ENCODE data around the gene FSHB.
"Not testable (repeated sequence)": the region's sequence is repeated elsewhere in the genome, so short reads cannot be mapped to it uniquely, and the experiment has no call there.

The FSHB gene

DNA sequence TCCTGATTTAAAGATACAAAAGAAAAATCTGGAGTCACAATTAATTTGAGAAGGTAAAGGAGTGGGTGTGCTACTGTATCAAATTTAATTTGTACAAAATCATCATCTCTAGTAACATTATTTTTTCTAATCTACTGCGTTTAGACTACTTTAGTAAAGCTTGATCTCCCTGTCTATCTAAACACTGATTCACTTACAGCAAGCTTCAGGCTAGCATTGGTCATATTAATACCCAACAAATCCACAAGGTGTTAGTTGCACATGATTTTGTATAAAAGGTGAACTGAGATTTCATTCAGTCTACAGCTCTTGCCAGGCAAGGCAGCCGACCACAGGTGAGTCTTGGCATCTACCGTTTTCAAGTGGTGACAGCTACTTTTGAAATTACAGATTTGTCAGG lies at the start of gene FSHB:
FSHB (plus strand) TSS at position 301 of the 400 bp plus-strand sequence. CDS start 889 bp downstream, outside the sequence.
- Histone ChIP-seq H3K4me3 (ENCODE audit: low read depth, low read length) (no peak within 1 kb of the TSS), H3K4me1 (ENCODE audit: control insufficient read depth, insufficient read depth, low read length) (no peaks in the 10 kb centered on the region), H3K9ac (ENCODE audit: low read length) (no peak within 1 kb of the TSS), H3K27ac (ENCODE audit: low read depth, low read length) (no peak within 1 kb of the TSS), H3K9me3 (ENCODE audit: control insufficient read depth, insufficient read depth, low read depth, low read length) (peaks cover 16% of the 10 kb centered on the region), H3K36me3 (ENCODE audit: control insufficient read depth, insufficient read depth, low read length) (no peaks in the 10 kb centered on the region), H3K27me3 (ENCODE audit: control insufficient read depth, insufficient read depth, low read length) (no peaks in the 10 kb centered on the region)

DNA sequence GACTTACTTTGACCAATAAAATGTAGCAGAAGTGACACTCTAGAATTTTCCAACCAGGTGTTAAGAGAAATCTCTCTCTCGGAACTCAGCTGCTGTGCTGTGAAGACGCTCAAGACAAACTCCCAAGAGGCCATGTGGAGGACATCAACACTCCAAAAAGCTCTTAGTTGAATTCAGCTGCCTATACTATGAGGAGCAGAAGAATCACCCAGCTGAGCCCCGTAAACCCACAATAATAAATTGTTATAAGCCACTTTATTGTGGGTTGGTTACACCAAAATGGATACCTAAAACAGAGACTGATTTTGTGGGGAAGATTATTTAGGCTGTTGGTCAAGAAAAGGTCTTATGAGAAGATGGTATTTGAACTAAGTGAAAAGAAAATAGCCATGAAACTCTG lies 44.1 kb upstream of the FSHB start:
- Histone ChIP-seq H3K36me3 (ENCODE audit: control insufficient read depth, insufficient read depth, low read length) (no peaks in the 10 kb centered on the region), H3K27ac (ENCODE audit: low read depth, low read length) (no peak overlapping the region), H3K4me3 (ENCODE audit: low read depth, low read length) (no peak overlapping the region), H3K9me3 (ENCODE audit: control insufficient read depth, insufficient read depth, low read depth, low read length) (peaks cover 13% of the 10 kb centered on the region; the same call in 1 of the 2 replicates), H3K4me1 (ENCODE audit: control insufficient read depth, insufficient read depth, low read length) (no peaks in the 10 kb centered on the region), H3K9ac (ENCODE audit: low read length) (no peak overlapping the region), H3K27me3 (ENCODE audit: control insufficient read depth, insufficient read depth, low read length) (no peaks in the 10 kb centered on the region)

DNA sequence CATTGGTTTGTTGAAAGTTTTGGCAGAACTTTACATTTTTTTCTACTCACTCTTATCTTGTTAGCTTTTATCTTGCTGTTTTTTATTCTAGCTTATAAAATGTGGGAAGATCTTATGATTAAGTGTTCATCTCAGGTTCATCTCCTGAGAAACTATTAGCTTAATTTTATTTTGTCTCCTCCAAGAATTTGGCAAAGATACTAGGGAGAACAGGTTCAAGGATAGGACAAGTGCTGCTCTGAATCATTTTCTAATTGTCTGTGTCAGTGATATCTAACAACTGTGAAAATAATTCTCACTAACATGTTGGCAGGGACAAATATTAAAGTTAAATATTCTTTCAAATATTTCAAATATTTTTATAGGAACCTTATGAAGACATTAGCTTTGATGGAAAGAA lies 38.2 kb upstream of the FSHB start:
- no peaks in the 10 kb centered on the region for H3K4me1 ChIP-seq (ENCODE audit: control insufficient read depth, insufficient read depth, low read length)
- no peak overlapping the region for H3K27ac ChIP-seq (ENCODE audit: low read depth, low read length)
- no peak overlapping the region for H3K9ac ChIP-seq (ENCODE audit: low read length)
- no peaks in the 10 kb centered on the region for H3K36me3 ChIP-seq (ENCODE audit: control insufficient read depth, insufficient read depth, low read length)
- H3K9me3 ChIP-seq (ENCODE audit: control insufficient read depth, insufficient read depth, low read depth, low read length): no peaks in the 10 kb centered on the region
- no peaks in the 10 kb centered on the region for H3K27me3 ChIP-seq (ENCODE audit: control insufficient read depth, insufficient read depth, low read length)
- no peak overlapping the region for H3K4me3 ChIP-seq (ENCODE audit: low read depth, low read length)

DNA sequence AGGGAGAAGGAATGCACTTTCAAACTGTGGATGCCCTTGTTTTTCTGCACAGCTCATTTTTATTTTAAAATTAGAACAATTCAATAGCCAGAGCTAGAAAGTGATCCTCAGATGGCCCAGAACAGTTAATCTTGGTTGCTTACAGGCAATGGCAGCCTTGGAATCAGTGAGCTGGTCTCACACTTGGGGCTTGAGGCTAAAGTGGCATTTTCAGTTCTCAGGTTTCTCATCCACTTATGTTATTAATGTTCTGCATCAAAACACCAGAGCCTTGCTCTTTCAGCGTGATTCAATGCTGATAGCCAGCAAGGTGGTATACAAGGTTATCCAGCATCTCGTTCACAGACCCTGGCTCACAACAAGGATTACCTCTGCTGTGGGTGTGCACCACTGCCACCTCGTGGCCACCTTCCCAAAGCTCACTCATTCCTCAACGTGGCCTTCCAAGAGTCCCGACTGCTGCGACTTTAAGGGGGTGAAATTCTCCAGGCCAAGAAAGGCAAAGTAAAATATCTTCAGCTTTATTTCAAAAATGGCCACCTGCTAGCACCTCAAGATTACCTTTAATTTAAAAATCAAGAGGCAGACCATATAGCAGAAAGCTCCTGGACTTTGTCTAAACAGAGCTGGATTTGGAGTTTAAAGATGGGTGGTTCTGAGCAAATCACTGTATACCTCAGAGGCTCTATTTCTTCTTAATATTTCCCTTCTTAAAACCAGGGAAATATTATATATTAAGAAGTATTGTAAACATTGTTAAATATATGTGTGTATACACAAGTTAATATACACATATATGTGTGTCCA lies 34.2 kb upstream of the FSHB start:
- Histone ChIP-seq H3K4me3 (ENCODE audit: low read depth, low read length) (no peak overlapping the region), H3K36me3 (ENCODE audit: control insufficient read depth, insufficient read depth, low read length) (no peaks in the 10 kb centered on the region), H3K27me3 (ENCODE audit: control insufficient read depth, insufficient read depth, low read length) (no peaks in the 10 kb centered on the region), H3K27ac (ENCODE audit: low read depth, low read length) (no peak overlapping the region), H3K9me3 (ENCODE audit: control insufficient read depth, insufficient read depth, low read depth, low read length) (peaks cover 8% of the 10 kb centered on the region), H3K4me1 (ENCODE audit: control insufficient read depth, insufficient read depth, low read length) (no peaks in the 10 kb centered on the region), H3K9ac (ENCODE audit: low read length) (no peak overlapping the region)

DNA sequence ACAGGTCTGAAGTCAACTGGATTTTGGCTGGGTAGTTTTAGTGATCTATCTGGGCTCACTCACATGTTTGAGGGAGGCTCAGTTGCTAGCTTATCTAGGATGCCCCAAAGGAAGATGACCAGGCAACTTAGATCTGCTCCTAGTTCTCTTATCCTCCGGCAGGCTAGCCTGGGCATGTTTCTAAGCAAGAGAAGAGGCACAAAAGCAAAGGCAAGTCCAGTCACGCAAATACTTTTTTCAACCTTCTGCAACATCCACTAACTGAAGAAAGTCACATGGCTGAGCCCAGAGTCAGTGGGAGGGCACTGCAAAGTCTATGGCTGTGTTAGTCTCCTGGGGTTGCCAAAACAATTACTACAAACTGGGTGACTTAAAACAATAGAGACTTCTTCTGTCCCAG lies 32.9 kb upstream of the FSHB start:
- H3K27ac ChIP-seq (ENCODE audit: low read depth, low read length): no peak overlapping the region
- no peak overlapping the region for H3K9ac ChIP-seq (ENCODE audit: low read length)
- no peak overlapping the region for H3K4me3 ChIP-seq (ENCODE audit: low read depth, low read length)
- H3K4me1 ChIP-seq (ENCODE audit: control insufficient read depth, insufficient read depth, low read length): no peaks in the 10 kb centered on the region
- H3K27me3 ChIP-seq (ENCODE audit: control insufficient read depth, insufficient read depth, low read length): no peaks in the 10 kb centered on the region
- no peaks in the 10 kb centered on the region for H3K36me3 ChIP-seq (ENCODE audit: control insufficient read depth, insufficient read depth, low read length)
- peaks cover 8% of the 10 kb centered on the region for H3K9me3 ChIP-seq (ENCODE audit: control insufficient read depth, insufficient read depth, low read depth, low read length)

DNA sequence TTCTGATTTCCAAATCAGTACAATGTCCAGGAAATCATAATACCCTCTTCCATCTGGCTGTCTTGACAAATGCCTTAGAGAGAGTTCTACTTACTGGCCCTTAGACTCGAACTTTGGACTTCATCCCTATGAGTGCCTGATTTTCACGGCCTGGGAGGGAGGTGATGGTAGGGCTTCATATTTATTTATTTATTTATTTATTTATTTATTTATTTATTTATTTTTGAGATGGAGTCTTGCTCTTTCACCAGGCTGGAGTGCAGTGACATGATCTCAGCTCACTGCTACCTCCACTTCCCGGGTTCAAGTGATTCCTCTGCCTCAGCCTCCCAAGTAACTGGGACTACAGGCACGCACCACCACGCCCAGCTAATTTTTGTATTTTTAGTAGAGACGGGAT lies 27.8 kb upstream of the FSHB start:
- not testable (repeated sequence) for H3K4me3 ChIP-seq (ENCODE audit: low read depth, low read length); H3K4me1 ChIP-seq (ENCODE audit: control insufficient read depth, insufficient read depth, low read length); H3K9ac ChIP-seq (ENCODE audit: low read length); H3K36me3 ChIP-seq (ENCODE audit: control insufficient read depth, insufficient read depth, low read length); H3K27me3 ChIP-seq (ENCODE audit: control insufficient read depth, insufficient read depth, low read length); H3K27ac ChIP-seq (ENCODE audit: low read depth, low read length); H3K9me3 ChIP-seq (ENCODE audit: control insufficient read depth, insufficient read depth, low read depth, low read length)

DNA sequence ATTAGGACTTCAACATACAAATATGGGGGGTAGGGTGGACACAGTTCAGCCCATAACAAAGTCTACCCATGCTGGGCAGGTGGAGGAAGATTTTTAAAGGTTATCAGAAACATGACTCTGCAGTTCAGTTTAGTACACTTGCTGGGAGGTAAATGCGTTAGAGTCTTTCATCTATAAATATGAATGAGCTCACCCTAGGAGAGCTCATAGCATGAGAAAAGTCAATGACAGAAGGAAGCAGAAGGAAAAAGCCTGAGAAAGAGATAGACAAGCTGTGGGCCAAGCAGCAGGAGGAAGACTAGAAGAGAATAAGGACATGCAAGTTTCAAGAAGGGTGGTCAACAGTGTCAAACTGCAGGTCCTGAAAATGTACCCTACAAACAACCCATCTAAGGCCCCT lies 27.0 kb upstream of the FSHB start:
- Histone ChIP-seq H3K9ac (ENCODE audit: low read length) (no peak overlapping the region), H3K36me3 (ENCODE audit: control insufficient read depth, insufficient read depth, low read length) (no peaks in the 10 kb centered on the region), H3K4me1 (ENCODE audit: control insufficient read depth, insufficient read depth, low read length) (no peaks in the 10 kb centered on the region), H3K4me3 (ENCODE audit: low read depth, low read length) (no peak overlapping the region), H3K27me3 (ENCODE audit: control insufficient read depth, insufficient read depth, low read length) (no peaks in the 10 kb centered on the region; the same call in 1 of the 2 replicates), H3K27ac (ENCODE audit: low read depth, low read length) (no peak overlapping the region), H3K9me3 (ENCODE audit: control insufficient read depth, insufficient read depth, low read depth, low read length) (peaks cover 6% of the 10 kb centered on the region)

DNA sequence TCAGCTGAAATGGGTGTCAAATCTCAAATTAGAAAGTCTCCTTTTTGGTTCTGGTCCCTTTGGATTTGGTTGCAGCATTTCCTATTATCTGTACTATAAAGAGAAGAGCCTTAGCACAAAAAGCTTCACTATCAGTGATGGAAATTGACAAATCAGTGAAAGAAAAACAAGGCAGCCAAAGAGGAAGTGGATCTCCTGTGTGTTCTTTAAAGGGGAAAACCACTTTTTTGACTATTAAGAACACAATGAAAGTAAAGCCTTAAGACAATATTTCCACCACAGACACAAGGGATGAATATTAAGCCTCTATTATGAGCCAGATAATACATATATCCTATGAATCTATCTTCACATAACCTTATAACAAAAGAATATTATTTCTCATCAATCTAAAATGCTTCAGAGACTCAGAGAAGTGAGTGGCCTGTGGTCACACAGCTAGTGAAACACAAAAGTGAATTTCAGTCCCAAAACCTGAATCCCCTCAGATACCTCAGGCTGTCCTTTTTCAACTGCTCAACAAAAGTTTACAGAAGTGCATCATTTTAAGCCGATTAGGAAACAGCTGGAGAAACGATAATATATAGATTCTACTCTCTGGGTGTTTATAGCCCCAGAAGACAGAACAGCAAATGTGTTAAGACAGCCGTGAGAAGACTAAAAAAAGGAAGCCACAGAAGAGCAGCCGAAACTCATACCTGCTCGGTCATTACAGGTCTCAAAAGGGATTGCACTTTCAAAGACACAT lies 24.4 kb upstream of the FSHB start:
- Histone ChIP-seq H3K9me3 (ENCODE audit: control insufficient read depth, insufficient read depth, low read depth, low read length) (no peaks in the 10 kb centered on the region), H3K36me3 (ENCODE audit: control insufficient read depth, insufficient read depth, low read length) (no peaks in the 10 kb centered on the region), H3K4me1 (ENCODE audit: control insufficient read depth, insufficient read depth, low read length) (no peaks in the 10 kb centered on the region), H3K4me3 (ENCODE audit: low read depth, low read length) (no peak overlapping the region), H3K9ac (ENCODE audit: low read length) (no peak overlapping the region), H3K27me3 (ENCODE audit: control insufficient read depth, insufficient read depth, low read length) (no peaks in the 10 kb centered on the region; the same call in 1 of the 2 replicates), H3K27ac (ENCODE audit: low read depth, low read length) (no peak overlapping the region)

DNA sequence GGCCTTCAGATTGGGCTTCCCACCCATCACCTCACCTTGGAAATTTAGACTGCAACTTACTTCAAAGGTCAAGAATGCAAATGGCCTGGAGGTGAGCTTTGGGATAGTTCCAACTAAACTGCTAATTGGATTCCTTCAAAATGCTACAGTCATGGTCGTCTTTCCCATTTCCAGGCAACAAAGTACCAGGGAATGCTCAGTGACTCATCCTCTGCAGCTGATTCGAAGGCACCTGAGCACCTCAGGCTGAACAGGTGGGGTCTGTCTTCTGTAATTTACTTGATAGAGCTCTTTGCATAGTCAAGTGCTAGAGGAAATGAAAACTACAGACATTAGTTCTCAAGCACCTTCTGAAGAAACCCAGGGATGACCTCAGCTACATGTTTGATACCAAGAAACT lies 20.5 kb upstream of the FSHB start:
- no peak overlapping the region for H3K9ac ChIP-seq (ENCODE audit: low read length)
- H3K36me3 ChIP-seq (ENCODE audit: control insufficient read depth, insufficient read depth, low read length): no peaks in the 10 kb centered on the region
- no peaks in the 10 kb centered on the region; the same call in 1 of the 2 replicates for H3K27me3 ChIP-seq (ENCODE audit: control insufficient read depth, insufficient read depth, low read length)
- H3K9me3 ChIP-seq (ENCODE audit: control insufficient read depth, insufficient read depth, low read depth, low read length): no peaks in the 10 kb centered on the region
- no peak overlapping the region for H3K4me3 ChIP-seq (ENCODE audit: low read depth, low read length)
- H3K27ac ChIP-seq (ENCODE audit: low read depth, low read length): no peak overlapping the region
- no peaks in the 10 kb centered on the region for H3K4me1 ChIP-seq (ENCODE audit: control insufficient read depth, insufficient read depth, low read length)

DNA sequence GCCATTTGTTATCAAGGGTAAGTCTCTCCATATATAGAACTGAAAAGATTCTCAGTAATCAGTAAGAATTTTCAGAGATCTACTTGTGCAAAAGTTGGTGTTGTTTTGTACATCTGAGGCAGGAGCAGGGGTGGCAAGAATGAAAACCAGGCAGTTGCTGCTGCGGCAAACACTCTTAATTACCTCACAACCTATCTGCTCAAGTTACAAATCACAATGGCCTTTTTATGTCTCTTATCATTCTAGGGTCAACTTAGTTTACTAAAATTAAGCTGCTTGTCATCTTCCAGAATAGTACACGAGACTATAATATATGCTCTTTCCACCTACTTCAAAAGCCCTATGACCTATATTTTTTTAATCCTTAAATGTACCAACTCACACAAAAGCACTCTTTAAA lies 14.3 kb upstream of the FSHB start:
- H3K9me3 ChIP-seq (ENCODE audit: control insufficient read depth, insufficient read depth, low read depth, low read length): no peaks in the 10 kb centered on the region
- H3K27me3 ChIP-seq (ENCODE audit: control insufficient read depth, insufficient read depth, low read length): no peaks in the 10 kb centered on the region
- H3K36me3 ChIP-seq (ENCODE audit: control insufficient read depth, insufficient read depth, low read length): no peaks in the 10 kb centered on the region
- no peak overlapping the region for H3K27ac ChIP-seq (ENCODE audit: low read depth, low read length)
- H3K9ac ChIP-seq (ENCODE audit: low read length): no peak overlapping the region
- no peak overlapping the region for H3K4me3 ChIP-seq (ENCODE audit: low read depth, low read length)
- H3K4me1 ChIP-seq (ENCODE audit: control insufficient read depth, insufficient read depth, low read length): no peaks in the 10 kb centered on the region

DNA sequence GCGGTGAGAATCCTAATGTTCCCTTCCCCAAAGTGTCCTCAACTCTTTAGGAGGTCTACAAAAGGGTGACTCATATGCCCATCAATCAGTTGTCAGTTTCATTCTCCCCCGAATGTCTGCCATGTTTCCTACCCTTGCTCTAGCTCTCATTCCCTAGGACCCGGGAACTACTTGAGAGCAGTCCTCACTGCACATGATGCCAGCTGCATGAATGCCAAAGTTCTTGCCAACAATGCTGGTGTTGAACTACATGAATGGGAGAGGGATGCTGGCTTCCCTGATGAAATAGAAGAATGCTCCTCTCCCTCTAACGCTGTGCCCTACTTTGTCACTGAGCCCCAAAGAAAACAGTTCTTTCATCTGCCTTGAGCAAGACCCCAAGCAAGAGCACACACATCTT lies 12.5 kb upstream of the FSHB start:
- no peaks in the 10 kb centered on the region for H3K4me1 ChIP-seq (ENCODE audit: control insufficient read depth, insufficient read depth, low read length)
- H3K4me3 ChIP-seq (ENCODE audit: low read depth, low read length): no peak overlapping the region
- no peak overlapping the region for H3K9ac ChIP-seq (ENCODE audit: low read length)
- H3K9me3 ChIP-seq (ENCODE audit: control insufficient read depth, insufficient read depth, low read depth, low read length): no peaks in the 10 kb centered on the region
- H3K27ac ChIP-seq (ENCODE audit: low read depth, low read length): no peak overlapping the region
- no peaks in the 10 kb centered on the region for H3K36me3 ChIP-seq (ENCODE audit: control insufficient read depth, insufficient read depth, low read length)
- no peaks in the 10 kb centered on the region for H3K27me3 ChIP-seq (ENCODE audit: control insufficient read depth, insufficient read depth, low read length)

Measured in HUES6 (cell line).